H1 (cell line): ENCODE measurements around the gene PTGIR.

ENCODE experiments used
- CTCF ChIP-seq, 3 experiments: IDR thresholded peaks; 1 replicate in 2 of 3; 2 replicates in 1 of 3; pipeline versions ENCODE4 v1.5.1 to v1.6.1; 2011; ENCODE audit warnings: low read length in 3 of 3, mild to moderate bottlenecking in 3 of 3, inconsistent platforms in 2 of 3, low read depth in 1 of 3, moderate library complexity in 1 of 3; ENCODE audit not compliant: insufficient read depth in 1 of 3; ENCODE audit errors: control extremely low read depth in 1 of 3
- TF ChIP-seq, protein P1 (sequence below): IDR thresholded peaks from 2 replicates; pipeline ENCODE4 v1.6.1; 2011; ENCODE audit warnings: low read length, improper control_type of control experiment

DNA sequence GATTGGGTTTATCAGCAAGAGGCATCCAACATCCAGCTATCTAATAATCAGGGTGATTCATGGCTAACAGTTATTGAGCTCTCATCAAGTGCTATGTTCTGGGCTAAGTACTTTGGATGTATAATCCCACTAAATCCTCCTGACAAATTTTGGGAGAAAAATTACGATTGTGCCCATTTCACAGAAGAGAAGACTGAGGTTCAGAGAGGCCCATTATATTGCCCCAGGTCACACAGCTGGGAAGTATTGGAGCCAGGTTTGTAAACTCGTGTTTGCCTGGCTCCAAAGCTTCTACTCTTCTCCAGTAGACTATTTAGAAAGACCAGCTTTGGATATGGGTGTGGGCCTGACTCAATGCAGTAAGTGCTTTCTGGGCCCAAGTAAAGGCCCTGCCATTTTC lies 44.6 kb downstream of the PTGIR start:
- TF ChIP-seq CTCF (IDR thresholded peaks at IDR 0.05; ENCODE audit: control extremely low read depth in 1 of 3, insufficient read depth in 1 of 3, low read depth in 1 of 3, low read length in 3 of 3), result no peak
- TF ChIP-seq, protein P1, sequence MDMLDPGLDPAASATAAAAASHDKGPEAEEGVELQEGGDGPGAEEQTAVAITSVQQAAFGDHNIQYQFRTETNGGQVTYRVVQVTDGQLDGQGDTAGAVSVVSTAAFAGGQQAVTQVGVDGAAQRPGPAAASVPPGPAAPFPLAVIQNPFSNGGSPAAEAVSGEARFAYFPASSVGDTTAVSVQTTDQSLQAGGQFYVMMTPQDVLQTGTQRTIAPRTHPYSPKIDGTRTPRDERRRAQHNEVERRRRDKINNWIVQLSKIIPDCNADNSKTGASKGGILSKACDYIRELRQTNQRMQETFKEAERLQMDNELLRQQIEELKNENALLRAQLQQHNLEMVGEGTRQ, result no peak
